NCI-H1694 treated with DMSO at 0.1 percent for 48 hours (cell line): ENCODE data around the gene STIP1.
A peak's percentile ranks its signal among the peaks of the same experiment; 100 is the strongest.
"Not testable (repeated sequence)": the region's sequence is repeated elsewhere in the genome, so short reads cannot be mapped to it uniquely, and the experiment has no call there.

Experiments used
- DNase-seq: peaks from one replicate; lab custom pipeline; 2025; lab: John Stamatoyannopoulos, UW

STIP1 gene

GRCh38 chr11:64157631-64158394 lies 28.2 kb upstream of the STIP1 start:
- no peak for DNase-seq

DNA sequence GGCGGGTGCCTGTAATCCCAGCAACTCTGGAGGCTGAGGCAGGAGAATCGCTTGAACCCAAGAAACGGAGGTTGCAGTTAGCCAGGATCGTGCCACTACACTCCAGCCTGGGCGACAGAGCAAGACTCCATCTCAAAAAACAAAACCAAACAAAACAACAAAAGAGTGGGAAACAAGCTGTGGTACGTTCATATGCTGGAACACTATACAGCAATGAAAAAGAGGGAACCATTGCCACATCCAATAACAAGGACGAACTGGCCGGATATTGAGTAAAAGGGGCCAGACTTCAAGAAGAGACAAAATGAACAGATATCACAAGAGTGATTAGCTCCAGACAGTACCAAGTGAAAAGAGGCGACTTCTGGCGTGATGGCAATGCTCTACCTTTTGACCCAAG lies 24.9 kb upstream of the STIP1 start:
- DNase-seq: no peak

DNA sequence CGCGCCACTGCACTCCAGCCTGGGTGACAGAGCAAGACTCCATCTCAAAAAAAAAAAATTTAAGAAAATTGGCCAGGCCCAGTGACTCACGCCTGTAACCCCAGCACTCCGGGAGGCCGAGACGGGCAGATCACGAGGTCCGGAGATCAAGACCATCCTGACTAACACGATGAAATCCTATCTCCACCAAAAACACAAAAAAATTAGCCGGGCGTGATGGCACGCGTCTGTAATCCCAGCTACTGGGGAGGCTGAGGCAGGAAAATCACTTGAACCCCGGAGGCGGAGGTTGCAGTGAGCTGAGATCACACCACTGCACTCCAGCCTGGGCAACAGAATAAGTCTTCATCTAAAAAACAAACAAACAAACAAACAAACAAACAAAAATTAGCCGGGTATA lies 23.2 kb upstream of the STIP1 start:
- DNase-seq: not testable (repeated sequence)

DNA sequence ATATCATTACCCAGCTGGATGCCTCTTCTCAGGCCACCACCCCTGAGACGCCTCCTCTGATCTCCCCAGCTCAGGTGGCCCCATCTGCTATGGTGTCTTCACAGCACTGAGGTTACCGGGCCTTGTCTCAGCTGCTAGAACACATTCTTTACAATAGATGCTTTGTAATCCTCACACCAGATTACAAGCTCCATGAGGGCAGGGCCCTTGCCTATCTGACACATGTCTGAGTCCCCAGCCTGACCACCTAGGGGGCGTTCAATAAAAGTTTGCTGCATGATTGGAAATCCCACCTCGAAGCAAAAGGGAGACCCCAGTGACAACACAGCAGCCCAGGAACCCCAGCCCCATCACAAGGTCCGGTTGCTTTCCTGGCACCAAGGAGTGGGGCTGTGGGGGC lies 22.0 kb upstream of the STIP1 start:
- DNase-seq: no peak

- no peak for DNase-seq
Observed at GRCh38 chr11:64164392-64165312, 21.3 kb upstream of the STIP1 start.

- DNase-seq: no peak
Observed at GRCh38 chr11:64165481-64165841, 20.5 kb upstream of the STIP1 start.

GRCh38 chr11:64165842-64166635 lies 19.9 kb upstream of the STIP1 start, which contains the start of gene MACROD1:
TSS of gene MACROD1 (minus strand) at chr11:64166113. CDS start at chr11:64165994, 119 bp downstream.
- peak; percentile 44 for DNase-seq

DNA sequence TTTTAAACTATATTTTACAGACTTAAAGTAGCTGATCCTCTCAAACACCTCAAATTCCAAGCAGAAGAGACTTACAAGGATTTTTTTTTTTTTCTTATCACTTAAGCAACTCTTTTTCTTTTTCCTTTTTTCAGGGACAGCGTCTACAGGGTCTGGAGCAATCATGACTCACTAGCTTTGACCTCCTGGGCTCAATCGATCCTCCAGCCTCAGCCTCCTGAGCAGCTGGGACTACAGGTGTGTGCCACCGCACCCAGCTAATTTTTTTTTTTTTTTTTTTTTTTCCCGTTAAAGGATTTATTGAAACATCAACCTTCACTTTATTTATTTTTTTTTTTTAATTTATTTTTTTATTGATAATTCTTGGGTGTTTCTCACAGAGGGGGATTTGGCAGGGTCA lies 15.6 kb upstream of the STIP1 start:
- DNase-seq: no peak

DNA sequence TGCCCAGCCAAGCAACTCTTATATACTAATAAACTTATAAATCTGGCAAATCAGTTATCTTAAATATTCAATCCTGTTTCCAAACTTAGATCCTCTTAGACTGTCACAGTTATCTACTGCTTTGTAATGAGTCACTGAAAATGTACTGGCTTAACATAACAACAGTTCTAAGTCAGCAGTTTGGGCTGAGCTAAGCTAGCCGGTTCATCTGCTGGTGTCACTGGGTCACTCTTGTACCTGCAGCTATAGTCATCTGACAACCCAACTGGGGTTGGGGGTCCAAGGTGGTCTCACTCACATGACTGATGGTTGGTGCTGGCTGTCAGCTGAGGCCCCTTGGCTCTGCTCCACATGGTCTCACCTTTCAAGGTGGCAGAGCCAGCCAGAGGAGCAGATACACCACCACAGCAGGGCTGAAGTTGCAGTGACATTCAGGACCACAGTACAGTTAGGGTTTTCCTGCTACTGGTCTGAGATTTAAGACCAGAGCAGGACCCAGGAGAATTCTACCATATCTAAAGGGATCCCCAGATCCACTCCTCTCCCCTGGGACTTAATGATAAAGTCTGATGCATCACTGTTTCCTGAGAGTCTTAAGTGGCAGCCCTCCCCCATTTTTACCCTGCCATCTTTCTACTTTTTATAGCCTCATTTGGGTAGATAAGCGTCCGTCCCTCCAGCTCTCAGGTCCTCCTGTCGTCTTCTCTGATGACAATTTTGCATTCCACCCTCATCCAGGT lies 12.2 kb upstream of the STIP1 start:
- no peak for DNase-seq

GRCh38 chr11:64176751-64177150 lies 9.2 kb upstream of the STIP1 start:
- DNase-seq: no peak

DNA sequence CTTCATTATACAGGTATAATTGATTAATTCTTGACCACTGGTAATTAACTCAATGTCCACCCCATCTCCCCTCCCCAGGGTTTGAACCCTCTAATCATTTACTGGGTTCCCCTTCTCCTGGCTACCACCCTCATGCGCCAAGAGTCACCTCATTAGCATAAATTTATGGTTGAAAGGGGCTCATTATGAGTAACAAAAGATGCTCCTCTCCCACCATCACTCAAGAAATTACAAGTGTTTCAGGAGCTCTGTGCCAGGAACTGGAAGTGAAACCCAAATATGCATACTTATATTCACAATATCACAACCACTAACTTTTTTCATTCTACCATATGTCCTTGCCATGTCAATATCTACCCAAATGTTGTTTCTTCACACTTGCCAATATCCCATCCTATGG lies 7.8 kb upstream of the STIP1 start:
- no peak for DNase-seq

DNA sequence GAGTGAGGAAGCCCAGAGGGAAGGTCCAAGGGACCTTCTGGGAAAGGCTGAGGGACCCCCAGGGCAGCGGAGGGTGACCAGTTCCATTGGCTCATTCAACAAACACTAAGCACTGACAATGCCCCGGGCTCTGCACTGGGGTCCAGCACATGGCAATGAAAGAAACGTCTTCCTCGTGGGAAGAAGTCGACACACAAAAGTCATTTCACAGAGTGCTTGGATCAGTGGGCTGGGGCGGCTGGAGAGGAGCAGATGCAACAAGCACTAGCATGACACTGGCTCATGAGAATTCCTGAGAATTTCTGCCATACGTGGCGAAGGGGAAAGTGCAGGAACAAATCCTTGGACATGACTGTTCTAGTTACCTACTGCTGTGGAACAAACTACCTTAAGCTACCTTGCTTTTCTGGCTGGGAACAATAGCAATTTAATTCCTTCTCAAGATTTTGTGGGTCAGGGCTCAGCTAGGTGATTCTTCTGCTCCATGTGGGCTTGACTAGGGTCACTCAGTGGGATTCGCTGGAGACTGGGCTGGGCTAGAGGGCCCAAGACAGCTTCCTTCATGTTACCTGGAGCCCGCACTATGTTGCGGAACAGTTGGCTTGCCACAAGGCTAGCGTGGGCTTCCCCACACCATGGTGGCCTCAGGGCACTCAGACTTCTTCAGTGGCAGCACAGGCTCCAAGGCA lies 6.9 kb upstream of the STIP1 start:
- DNase-seq: no peak

GRCh38 chr11:64180891-64181290 lies 5.1 kb upstream of the STIP1 start:
- DNase-seq: no peak

DNA sequence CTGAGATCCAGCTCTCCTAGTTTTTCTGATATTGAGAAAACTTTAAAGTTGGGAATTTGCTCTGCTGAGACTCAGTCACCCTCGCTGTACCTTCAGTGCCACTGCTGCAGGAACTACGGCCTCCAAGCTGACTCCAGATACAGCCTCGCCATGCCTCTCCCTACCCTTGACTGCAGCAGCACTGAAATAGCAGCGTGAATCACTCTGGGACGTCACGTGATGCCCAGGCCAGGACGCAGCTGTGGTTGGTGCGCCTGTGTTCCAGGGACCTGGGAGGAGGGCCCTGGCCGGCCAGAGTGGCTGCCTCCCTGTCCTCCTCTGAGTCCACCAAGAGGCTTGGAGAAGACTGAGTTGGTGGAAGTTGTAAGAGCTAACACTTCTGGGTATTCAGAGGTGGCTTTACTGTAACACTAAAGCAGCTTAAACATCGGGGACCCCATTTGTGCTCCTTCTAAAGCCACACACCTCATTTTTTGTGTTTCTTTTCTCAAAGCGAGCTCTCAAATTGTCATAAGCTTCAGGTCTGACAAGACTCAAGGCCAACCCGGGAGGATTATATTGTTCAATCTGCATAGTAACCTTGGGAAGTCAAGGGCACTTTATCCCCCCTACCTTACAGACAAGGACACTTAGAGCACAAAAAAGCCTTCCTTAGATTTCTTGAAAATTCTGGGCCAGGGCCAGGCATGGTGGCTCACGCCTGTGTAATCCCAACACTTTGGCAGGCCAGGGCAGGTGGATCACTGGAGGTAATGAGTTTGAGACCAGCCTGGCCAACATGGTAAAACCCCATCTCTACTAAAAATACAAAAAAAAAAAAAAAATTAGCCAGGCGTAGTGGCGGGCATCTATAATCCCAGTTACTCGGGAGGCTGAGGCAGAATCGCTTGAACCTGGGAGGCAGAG lies 4.2 kb upstream of the STIP1 start:
- DNase-seq: peak; percentile 39

GRCh38 chr11:64183890-64184289 lies 2.1 kb upstream of the STIP1 start:
- DNase-seq: no peak

GRCh38 chr11:64185175-64185692 lies 737 bp upstream of the STIP1 start:
- no peak for DNase-seq

- DNase-seq: no peak
Observed at GRCh38 chr11:64186492-64187165, 658 bp downstream of the STIP1 start.

DNA sequence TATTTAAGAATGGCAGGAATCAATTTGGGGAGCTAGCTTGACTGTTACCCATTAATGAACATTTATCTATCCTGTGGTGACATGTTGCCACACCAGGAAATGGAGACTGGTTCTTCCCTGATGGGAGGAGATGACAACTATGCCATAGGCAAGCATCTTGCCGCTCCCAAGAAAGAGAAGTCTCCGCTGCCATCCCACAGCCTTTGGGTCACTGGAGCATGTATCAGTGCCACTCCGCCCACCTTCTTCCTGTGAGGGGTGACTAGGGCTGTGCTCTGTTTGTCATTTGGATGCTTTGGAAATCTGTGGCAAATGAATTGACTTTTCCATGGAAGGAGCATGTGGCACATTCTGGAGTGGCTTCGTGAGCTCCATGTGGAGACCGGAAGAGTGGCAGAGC lies 6.5 kb downstream of the STIP1 start:
- DNase-seq: no peak

- DNase-seq: no peak
Observed at GRCh38 chr11:64196626-64197025, 10.7 kb downstream of the STIP1 start.
